HFF-Myc (cell line): Measurements from ENCODE around the gene MPZL3.

ENCODE experiments used
- DNase-seq: peaks from one replicate; pipeline ENCODE4 v3.0.0-alpha.2; 2011; ENCODE audit warnings: low read depth; ENCODE audit errors: extremely low read depth
- H3K4me3 ChIP-seq: replicated peaks from 2 replicates; pipeline ENCODE4 v1.5.1; 2011; ENCODE audit warnings: low read depth, mild to moderate bottlenecking, control low read depth, low read length
- TF ChIP-seq, protein P1 (sequence below): IDR thresholded peaks from 2 replicates; pipeline ENCODE4 v1.5.1; 2012; ENCODE audit warnings: mild to moderate bottlenecking, low read depth, low read length, control low read depth; ENCODE audit errors: missing control alignments

The MPZL3 gene

GRCh38 chr11:118281284-118281683 is 29.1 kb upstream of the MPZL3 start:
- no peak overlapping the region for H3K4me3 ChIP-seq
- DNase-seq = no peak
- TF ChIP-seq, protein P1, sequence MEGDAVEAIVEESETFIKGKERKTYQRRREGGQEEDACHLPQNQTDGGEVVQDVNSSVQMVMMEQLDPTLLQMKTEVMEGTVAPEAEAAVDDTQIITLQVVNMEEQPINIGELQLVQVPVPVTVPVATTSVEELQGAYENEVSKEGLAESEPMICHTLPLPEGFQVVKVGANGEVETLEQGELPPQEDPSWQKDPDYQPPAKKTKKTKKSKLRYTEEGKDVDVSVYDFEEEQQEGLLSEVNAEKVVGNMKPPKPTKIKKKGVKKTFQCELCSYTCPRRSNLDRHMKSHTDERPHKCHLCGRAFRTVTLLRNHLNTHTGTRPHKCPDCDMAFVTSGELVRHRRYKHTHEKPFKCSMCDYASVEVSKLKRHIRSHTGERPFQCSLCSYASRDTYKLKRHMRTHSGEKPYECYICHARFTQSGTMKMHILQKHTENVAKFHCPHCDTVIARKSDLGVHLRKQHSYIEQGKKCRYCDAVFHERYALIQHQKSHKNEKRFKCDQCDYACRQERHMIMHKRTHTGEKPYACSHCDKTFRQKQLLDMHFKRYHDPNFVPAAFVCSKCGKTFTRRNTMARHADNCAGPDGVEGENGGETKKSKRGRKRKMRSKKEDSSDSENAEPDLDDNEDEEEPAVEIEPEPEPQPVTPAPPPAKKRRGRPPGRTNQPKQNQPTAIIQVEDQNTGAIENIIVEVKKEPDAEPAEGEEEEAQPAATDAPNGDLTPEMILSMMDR = no peak

GRCh38 chr11:118277312-118277711 is 25.1 kb upstream of the MPZL3 start:
- no peak overlapping the region for H3K4me3 ChIP-seq
- TF ChIP-seq, protein P1 = no peak
- DNase-seq = no peak

GRCh38 chr11:118276422-118276821 is 24.3 kb upstream of the MPZL3 start:
- TF ChIP-seq, protein P1 = no peak
- no peak for DNase-seq
- no peak overlapping the region for H3K4me3 ChIP-seq

GRCh38 chr11:118275176-118275575 is 23.0 kb upstream of the MPZL3 start:
- DNase-seq = no peak
- no peak overlapping the region for H3K4me3 ChIP-seq
- TF ChIP-seq, protein P1 = no peak

GRCh38 chr11:118274186-118274585 is 22.0 kb upstream of the MPZL3 start:
- TF ChIP-seq, protein P1 = no peak
- no peak overlapping the region for H3K4me3 ChIP-seq
- no peak for DNase-seq

GRCh38 chr11:118272001-118272400 is 19.8 kb upstream of the MPZL3 start:
- no peak for DNase-seq
- no peak overlapping the region for H3K4me3 ChIP-seq
- TF ChIP-seq, protein P1 = no peak

DNA sequence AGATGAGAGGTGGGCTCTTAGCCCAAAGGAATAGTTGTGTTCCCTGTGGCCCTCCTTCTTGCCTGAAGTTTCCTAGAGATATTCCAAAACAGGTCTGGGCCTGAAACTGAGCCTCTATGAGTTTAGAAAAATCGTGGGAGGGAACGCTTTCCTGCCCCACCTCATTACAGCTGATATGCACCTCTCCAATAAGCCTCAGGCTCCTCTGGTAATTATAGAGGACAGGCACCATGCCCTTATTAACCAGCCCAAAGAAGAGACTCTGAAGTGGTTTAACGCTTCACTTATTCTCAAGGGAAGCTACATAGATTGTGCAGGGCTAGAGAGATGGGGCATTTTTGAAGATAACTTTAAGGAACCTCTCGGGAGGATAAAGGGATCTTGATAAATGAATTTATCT is 15.3 kb upstream of the MPZL3 start:
- TF ChIP-seq, protein P1 = no peak
- DNase-seq = no peak
- H3K4me3 ChIP-seq = no peak overlapping the region
